Left ventricle myocardium inferior (tissue), 1 donor: ENCODE results near the gene LMO2. TPM values are rescaled to one million over a fixed set of nuclear protein-coding genes. Genes with fewer than 3 reads are reported as not detected.

Source experiments
- DNase-seq: peaks from one replicate; pipeline ENCODE4 v3.0.0-alpha.2; 2020
- H3K27ac ChIP-seq: fragments of 200-600 bp; replicated peaks from 2 replicates; pipeline ENCODE4 v1.8.0; 2021
- H3K27me3 ChIP-seq: fragments of 200-600 bp; 2 replicates; pipeline ENCODE4 v1.8.0; 2021; ENCODE audit warnings: low read depth
- H3K36me3 ChIP-seq: fragments of 200-600 bp; 2 replicates; pipeline ENCODE4 v1.8.0; 2021
- H3K4me1 ChIP-seq: fragments of 200-600 bp; 2 replicates; pipeline ENCODE4 v1.8.0; 2021
- H3K4me3 ChIP-seq: fragments of 200-600 bp; 2 replicates; pipeline ENCODE4 v1.8.0; 2021; ENCODE audit warnings: mild to moderate bottlenecking, moderate library complexity
- H3K9me3 ChIP-seq: fragments of 200-600 bp; replicated peaks from 2 replicates; pipeline ENCODE4 v1.8.0; 2021
- CTCF ChIP-seq: fragments of 200-600 bp; IDR thresholded peaks from 2 replicates; pipeline ENCODE4 v1.8.0; 2021; ENCODE audit warnings: antibody characterized with exemption, mild to moderate bottlenecking, borderline replicate concordance
- intact Hi-C: fragments of 100-400 bp; cut with micrococcal nuclease; formaldehyde crosslinking; loops from one replicate; pipeline ENCODE4 v1.11.0; 2022
- total RNA-seq: library from RNA; stranded (reverse); fragmentation: NEBNext Ultra II Directional; extraction: Animal tissue kit (Norgen Biotek cat#: 25700); gene quantifications from one replicate; pipeline ENCODE4 v1.2.1, GENCODE V29; 2021
- donor health status: DM: no; HTN: yes; CAD: no; lungs with severe emphysema.

Gene LMO2
- total RNA-seq, 1 donor from 2014 or later: 8.4 TPM

- H3K9me3 ChIP-seq: no peaks in the 10 kb centered on the region
- intact Hi-C loops: no loop called here
- no peak for TF ChIP-seq CTCF
- no peak for DNase-seq
- H3K4me3 ChIP-seq: no peak overlapping the region
- H3K36me3 ChIP-seq: no peaks in the 10 kb centered on the region
- no peak overlapping the region for H3K27ac ChIP-seq
- H3K4me1 ChIP-seq: no peaks in the 10 kb centered on the region
- H3K27me3 ChIP-seq: peaks cover 66% of the 10 kb centered on the region
Observed at GRCh38 chr11:33884601-33885000, 7.3 kb downstream of the LMO2 start.

- H3K27me3 ChIP-seq: peaks cover 71% of the 10 kb centered on the region
- H3K9me3 ChIP-seq: no peaks in the 10 kb centered on the region
- TF ChIP-seq CTCF: no peak
- no peak for DNase-seq
- no peak overlapping the region for H3K27ac ChIP-seq
- intact Hi-C loops: no loop called here
- H3K36me3 ChIP-seq: no peaks in the 10 kb centered on the region
- H3K4me3 ChIP-seq: no peak overlapping the region
- H3K4me1 ChIP-seq: no peaks in the 10 kb centered on the region
Observed at GRCh38 chr11:33884035-33884434, 7.8 kb downstream of the LMO2 start.

GRCh38 chr11:33881651-33882503, 10.0 kb downstream of the LMO2 start:
- intact Hi-C loops: no loop called here
- no peaks in the 10 kb centered on the region for H3K36me3 ChIP-seq

GRCh38 chr11:33880979-33881378, 10.9 kb downstream of the LMO2 start:
- H3K27ac ChIP-seq: no peak overlapping the region
- no peak overlapping the region for H3K4me3 ChIP-seq
- no peaks in the 10 kb centered on the region for H3K4me1 ChIP-seq
- no peak for TF ChIP-seq CTCF
- peaks cover 66% of the 10 kb centered on the region for H3K27me3 ChIP-seq
- H3K36me3 ChIP-seq: no peaks in the 10 kb centered on the region
- no peak for DNase-seq
- H3K9me3 ChIP-seq: no peaks in the 10 kb centered on the region
- intact Hi-C loops: no loop called here

More at GRCh38 chr11:33881651-33882503, 10.0 kb downstream of the LMO2 start:
- no peak for DNase-seq
- Histone ChIP-seq H3K4me1 (no peaks in the 10 kb centered on the region), H3K27me3 (peaks cover 65% of the 10 kb centered on the region), H3K27ac (no peak overlapping the region), H3K4me3 (no peak overlapping the region), H3K9me3 (no peaks in the 10 kb centered on the region)
- TF ChIP-seq CTCF: no peak

GRCh38 chr11:33879375-33879774, 12.5 kb downstream of the LMO2 start:
- Histone ChIP-seq H3K27me3 (peaks cover 58% of the 10 kb centered on the region), H3K36me3 (no peaks in the 10 kb centered on the region), H3K4me1 (no peaks in the 10 kb centered on the region), H3K27ac (no peak overlapping the region), H3K9me3 (no peaks in the 10 kb centered on the region), H3K4me3 (no peak overlapping the region)
- TF ChIP-seq CTCF: no peak
- intact Hi-C loops: no loop called here
- DNase-seq: no peak
